Measurements from ENCODE around the gene PRDM10. TPM values are rescaled to one million over a fixed set of nuclear protein-coding genes. Genes with fewer than 3 reads are reported as not detected.

The PRDM10 gene
- total RNA-seq, 1 experiment from 2014 or later: 9.2 TPM

- no peak for TF ChIP-seq ZBTB33 (IDR thresholded peaks at IDR 0.05; ENCODE audit: extremely low read depth, insufficient replicate concordance, low read length)
- TF ChIP-seq CTCF (IDR thresholded peaks at IDR 0.05 in 2 of 3, conservative IDR thresholded peaks at IDR 0.05 in 1 of 3; ENCODE audit: borderline replicate concordance in 1 of 3, insufficient read depth in 1 of 3, low read depth in 2 of 3, low read length in 2 of 3): no peak
- TF ChIP-seq JUND (IDR thresholded peaks at IDR 0.05): no peak
- TF ChIP-seq ELF1 (IDR thresholded peaks at IDR 0.05; ENCODE audit: borderline replicate concordance, low read depth): no peak
Measured at GRCh38 chr11:129937592-129938238, 64.9 kb downstream of the PRDM10 start (continued).

GRCh38 chr11:129935723-129936122 is 66.9 kb downstream of the PRDM10 start:
- no peak for TF ChIP-seq SIN3A (IDR thresholded peaks at IDR 0.05; ENCODE audit: low read depth)
- no peak for TF ChIP-seq ATF3 (IDR thresholded peaks at IDR 0.05)
- TF ChIP-seq ZNF274 (IDR thresholded peaks at IDR 0.05; ENCODE audit: low read depth, low read length): no peak
- TF ChIP-seq POLR2AphosphoS5 (IDR thresholded peaks at IDR 0.05; ENCODE audit: low read depth, low read length): no peak
- no peak for TF ChIP-seq RAD21 (IDR thresholded peaks at IDR 0.05; ENCODE audit: low read depth)
- no peak for TF ChIP-seq JUND (IDR thresholded peaks at IDR 0.05)
- TF ChIP-seq EZH2 (IDR thresholded peaks at IDR 0.05): no peak
- no peak for TF ChIP-seq POLR2A (IDR thresholded peaks at IDR 0.05; ENCODE audit: borderline replicate concordance, extremely low read depth, insufficient read depth, insufficient read length)
- Histone ChIP-seq H2AFZ (ENCODE audit: low read depth, low read length, poor library complexity, severe bottlenecking) (no peak overlapping the region), H3K9me2 (ENCODE audit: insufficient read depth) (no peaks in the 10 kb centered on the region), H4K20me1 (ENCODE audit: insufficient read depth) (no peaks in the 10 kb centered on the region), H3K79me2 (ENCODE audit: insufficient read depth, low read length) (no peaks in the 10 kb centered on the region), H3K4me3 (replicated peaks in 1 of 2; ENCODE audit: low read depth in 1 of 2, low read length in 2 of 2) (no peak overlapping the region), H3K9me3 (ENCODE audit: control insufficient read depth in 1 of 2, insufficient read depth in 1 of 2, low read depth in 1 of 2, low read length in 2 of 2) (no peaks in the 10 kb centered on the region), H3K9ac (ENCODE audit: low read length) (no peak overlapping the region), H3K27ac (ENCODE audit: low read depth, low read length) (no peak overlapping the region), H3K4me2 (ENCODE audit: low read length) (no peak overlapping the region), H3K4me1 (ENCODE audit: control insufficient read depth in 1 of 2, insufficient read depth in 2 of 2, low read length in 2 of 2) (peaks cover 0 to under 1% of the 10 kb centered on the region in 2 experiments; a peak in 1 of 4 replicates), H3K27me3 (ENCODE audit: insufficient read depth, low read length) (no peaks in the 10 kb centered on the region), H3K36me3 (ENCODE audit: control insufficient read depth in 1 of 2, insufficient read depth in 2 of 2, low read length in 2 of 2) (no peaks in the 10 kb centered on the region)
- RAD21 ChIA-PET (ENCODE audit: low non-redundant PET in 1 of 2, low total read pairs in 2 of 2, uncharacterized antibody in 2 of 2, unreplicated experiment in 2 of 2): no interaction called here
- ATAC-seq: no peak
- POLR2A ChIA-PET: no interaction called here
- DNase-seq (ENCODE audit: low read depth, low spot score): no peak
- CTCF ChIA-PET: interaction anchor here (1.2 kb wide), 1 partner anchor 13 kb away, joined by 4 read pairs; no protein-coding TSS in a partner anchor
- intact Hi-C loops (cut with micrococcal nuclease): no loop called here
- no TSS peak for BruUV-seq (replicated peaks)
